SK-N-SH (cell line): ENCODE data around the gene SEMA3D.

ENCODE experiments used
- CTCF ChIP-seq: fragments of 200-600 bp; sonication (generic); IDR thresholded peaks from 2 replicates; pipeline ENCODE4 v1.6.1; 2017; ENCODE audit warnings: antibody characterized with exemption, mild to moderate bottlenecking, moderate library complexity
- EZH2phosphoT487 ChIP-seq: fragments of 200-600 bp; sonication (generic); IDR thresholded peaks from 2 replicates; pipeline ENCODE4 v1.6.1; 2017; ENCODE audit warnings: low read depth, mixed run types, mild to moderate bottlenecking, antibody characterized with exemption, moderate library complexity, borderline replicate concordance
- FOXJ3 ChIP-seq: sonication (generic); formaldehyde crosslinking; IDR thresholded peaks from 2 replicates; pipeline ENCODE4 v1.5.1; 2020; ENCODE audit warnings: mild to moderate bottlenecking, missing genetic modification reagents
- FOXM1 ChIP-seq: IDR thresholded peaks from 2 replicates; pipeline ENCODE4 v1.4.0; 2012; ENCODE audit warnings: low read depth, mild to moderate bottlenecking
- JUND ChIP-seq: IDR thresholded peaks from 2 replicates; pipeline ENCODE4 v1.4.0; 2012
- POLR2AphosphoS5 ChIP-seq: IDR thresholded peaks from 2 replicates; pipeline ENCODE4 v1.6.1; 2012; ENCODE audit warnings: low read depth, low read length
- REST ChIP-seq: IDR thresholded peaks from 2 replicates; pipeline ENCODE4 v1.6.1; 2012; ENCODE audit warnings: mild to moderate bottlenecking, low read depth, low read length, moderate library complexity
- RFX5 ChIP-seq: IDR thresholded peaks from 2 replicates; pipeline ENCODE4 v1.6.1; 2012; ENCODE audit warnings: mild to moderate bottlenecking, improper control_type of control experiment, low read length
- TCF12 ChIP-seq: IDR thresholded peaks from 2 replicates; pipeline ENCODE4 v1.4.0; 2012
- USF2 ChIP-seq: fragments of 150-350 bp; IDR thresholded peaks from 2 replicates; pipeline ENCODE4 v1.6.1; 2017; ENCODE audit warnings: antibody characterized with exemption, low read length, low read depth, borderline replicate concordance

- no peak for TF ChIP-seq CTCF
- TF ChIP-seq TCF12: no peak
- no peak for TF ChIP-seq POLR2AphosphoS5
- TF ChIP-seq JUND: no peak
- TF ChIP-seq REST: no peak
- TF ChIP-seq RFX5: no peak
- TF ChIP-seq FOXM1: no peak
- no peak for TF ChIP-seq FOXJ3 (CRISPR knock-in tag)
- TF ChIP-seq USF2: no peak
- no peak for TF ChIP-seq EZH2phosphoT487
Measured at GRCh38 chr7:85011127-85011526, 175.7 kb downstream of the SEMA3D start.
